K562 (cell line): ENCODE results near the gene MPC2. TPM values are rescaled to one million over a fixed set of nuclear protein-coding genes. Genes with fewer than 3 reads are reported as not detected.

Source experiments
- AFF4 ChIP-seq: sonication (generic); formaldehyde crosslinking; IDR thresholded peaks from 2 replicates; pipeline ENCODE4 v1.8.0; 2023; ENCODE audit warnings: mild to moderate bottlenecking, missing genetic modification reagents
- ATF4 ChIP-seq: fragments of 450-650 bp; formaldehyde crosslinking; IDR thresholded peaks from 2 replicates; pipeline ENCODE4 v1.4.0; 2022; ENCODE audit warnings: mild to moderate bottlenecking, moderate library complexity
- BHLHE40 ChIP-seq: IDR thresholded peaks from 2 replicates; pipeline ENCODE4 v1.6.1; 2011; ENCODE audit warnings: low read length, improper control_type of control experiment
- COPS2 ChIP-seq: fragments of 450-650 bp; conservative IDR thresholded peaks from 2 replicates; pipeline ENCODE4 v1.6.1; 2016; ENCODE audit warnings: mild to moderate bottlenecking, moderate library complexity
- E2F5 ChIP-seq: sonication (generic); formaldehyde crosslinking; IDR thresholded peaks from 2 replicates; pipeline ENCODE4 v1.8.0; 2022; ENCODE audit warnings: mild to moderate bottlenecking, missing genetic modification reagents
- FOXJ2 ChIP-seq: fragments of 200-800 bp; sonication (Bioruptor generic); IDR thresholded peaks from 2 replicates; pipeline ENCODE4 v1.6.1; 2016; ENCODE audit warnings: missing genetic modification characterization, missing compliant biosample characterization
- FOXP4 ChIP-seq: sonication (generic); formaldehyde crosslinking; IDR thresholded peaks from 2 replicates; pipeline ENCODE4 v1.8.0; 2022; ENCODE audit warnings: mild to moderate bottlenecking, missing genetic modification reagents, borderline replicate concordance
- ILF3 ChIP-seq: fragments of 450-650 bp; IDR thresholded peaks from 2 replicates; pipeline ENCODE4 v1.6.1; 2018; ENCODE audit warnings: antibody characterized with exemption, mild to moderate bottlenecking, moderate library complexity, borderline replicate concordance
- MEIS2 ChIP-seq: fragments of 450-650 bp; IDR thresholded peaks from 2 replicates; pipeline ENCODE4 v1.6.1; 2014; ENCODE audit warnings: mild to moderate bottlenecking; ENCODE audit not compliant: partially characterized antibody
- RBM17 ChIP-seq: fragments of 200-400 bp; formaldehyde crosslinking; IDR thresholded peaks from 2 replicates; pipeline ENCODE4 v1.6.1; 2017; ENCODE audit warnings: low read depth, mild to moderate bottlenecking, low read length, borderline replicate concordance
- STAT5A ChIP-seq: IDR thresholded peaks from 2 replicates; pipeline ENCODE4 v1.6.1; 2012; ENCODE audit warnings: low read length, inconsistent platforms, borderline replicate concordance
- U2AF1 ChIP-seq: fragments of 200-400 bp; formaldehyde crosslinking; optimal IDR thresholded peaks from 2 replicates; pipeline ENCODE3; 2017; ENCODE audit warnings: mild to moderate bottlenecking, low read depth, low read length, moderate library complexity
- ZNF511 ChIP-seq: sonication (generic); formaldehyde crosslinking; IDR thresholded peaks from 2 replicates; pipeline ENCODE4 v1.8.0; 2022; ENCODE audit warnings: mild to moderate bottlenecking, missing genetic modification reagents
- polyA plus RNA-seq, 8 experiments: library from polyadenylated mRNA; depleted of rRNA in 4 of 8; stranded (reverse) in 5 of 8; unstranded in 3 of 8; fragments of >200 nt; fragmentation: Nextera tagmentation in 2 of 8; fragmentation: Illumina TruSeq in 1 of 8; extraction: Ambion mirVana in 2 of 8; extraction: Trizol in 1 of 8; gene quantifications; 2 replicates each; pipeline versions ENCODE4 v1.2.1 to v1.2.3, GENCODE V29; 2011 to 2014; ENCODE audit warnings: inconsistent platforms in 1 of 8, missing spikeins in 1 of 8
- total RNA-seq, 7 experiments: library from RNA; depleted of rRNA in 6 of 7; stranded (reverse); fragments of >200 nt in 6 of 7; fragmentation: Illumina TruSeq in 2 of 7; extraction: Trizol in 2 of 7; gene quantifications; 2 replicates each; pipeline versions ENCODE4 v1.2.1 to v1.2.3, GENCODE V29; 2011 to 2021; ENCODE audit warnings: low replicate concordance in 1 of 7
- TF ChIP-seq, protein P1 (sequence below): sonication (generic); formaldehyde crosslinking; IDR thresholded peaks from 2 replicates; pipeline ENCODE4 v1.8.0; 2023; ENCODE audit warnings: mild to moderate bottlenecking, missing genetic modification reagents

MPC2 gene
- total and polyA plus RNA-seq, 9 of the 15 experiments (the other 6 are each of a cell fraction or from before 2014, with no cell fraction given): 70.7 to 179 (median 144) TPM

DNA sequence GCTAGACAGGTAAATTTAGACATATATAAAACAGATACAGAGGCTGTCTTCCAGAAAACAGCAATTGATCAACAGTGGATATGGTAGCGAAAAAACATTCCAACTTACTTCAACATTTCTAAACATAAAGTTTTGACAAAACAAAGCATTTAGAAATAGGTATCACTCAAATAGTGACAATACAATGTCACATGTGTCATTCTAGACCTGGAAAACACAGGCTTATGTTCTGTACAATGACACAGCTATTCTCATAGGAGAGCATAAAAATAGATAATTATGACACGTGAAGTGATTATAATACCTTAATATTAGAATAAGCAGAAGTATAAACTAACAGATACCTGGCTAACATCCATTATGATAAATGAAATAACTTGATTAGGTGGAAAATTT, 8.4 kb downstream of the MPC2 start (continued):
- TF ChIP-seq STAT5A (no peak), FOXP4 (CRISPR knock-in tag) (no peak), ATF4 (CRISPR knock-in tag) (no peak), E2F5 (CRISPR knock-in tag) (no peak), AFF4 (CRISPR knock-in tag) (0 out of 2 replicates have a peak, but pooled peaks have one; percentile 30), ILF3 (0 out of 2 replicates have a peak, but pooled peaks have one; percentile 5), BHLHE40 (no peak), FOXJ2 (0 out of 2 replicates have a peak, but pooled peaks have one; percentile 43), COPS2 (no peak), ZNF511 (no peak), RBM17 (no peak), MEIS2 (peak; percentile 75), U2AF1 (no peak)
- TF ChIP-seq, protein P1, sequence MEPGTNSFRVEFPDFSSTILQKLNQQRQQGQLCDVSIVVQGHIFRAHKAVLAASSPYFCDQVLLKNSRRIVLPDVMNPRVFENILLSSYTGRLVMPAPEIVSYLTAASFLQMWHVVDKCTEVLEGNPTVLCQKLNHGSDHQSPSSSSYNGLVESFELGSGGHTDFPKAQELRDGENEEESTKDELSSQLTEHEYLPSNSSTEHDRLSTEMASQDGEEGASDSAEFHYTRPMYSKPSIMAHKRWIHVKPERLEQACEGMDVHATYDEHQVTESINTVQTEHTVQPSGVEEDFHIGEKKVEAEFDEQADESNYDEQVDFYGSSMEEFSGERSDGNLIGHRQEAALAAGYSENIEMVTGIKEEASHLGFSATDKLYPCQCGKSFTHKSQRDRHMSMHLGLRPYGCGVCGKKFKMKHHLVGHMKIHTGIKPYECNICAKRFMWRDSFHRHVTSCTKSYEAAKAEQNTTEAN (CRISPR knock-in tag): no peak
